CD14-positive monocyte (primary cell): ENCODE measurements around the gene C10orf67. TPM values are rescaled to one million over a fixed set of nuclear protein-coding genes. Genes with fewer than 3 reads are reported as not detected.

ENCODE experiments used
- DNase-seq, 3 donors: peaks; one replicate each; pipeline ENCODE4 v3.0.0-alpha.2; 2011 to 2022
- H2AFZ ChIP-seq: 2 replicates; pipeline ENCODE4 v1.6.0; 2012; ENCODE audit warnings: mild to moderate bottlenecking, low read depth, low read length, inconsistent platforms; ENCODE audit not compliant: insufficient read depth, poor library complexity, severe bottlenecking
- H3K27ac ChIP-seq, 2 donors: 1 replicate in 1 of 2; 2 replicates in 1 of 2; pipeline ENCODE4 v1.5.1; 2012 to 2013; ENCODE audit warnings: low read length in 2 of 2, control low read depth in 1 of 2, inconsistent platforms in 1 of 2, low read depth in 1 of 2, mild to moderate bottlenecking in 1 of 2
- H3K27me3 ChIP-seq, 2 donors: one replicate each; pipeline versions ENCODE4 v1.6.0 to v1.6.1; 2011 to 2013; ENCODE audit warnings: low read length in 2 of 2; ENCODE audit not compliant: control insufficient read depth in 2 of 2, insufficient read depth in 2 of 2
- H3K36me3 ChIP-seq, 2 donors: replicated peaks in 1 of 2; 1 replicate in 1 of 2; 2 replicates in 1 of 2; pipeline versions ENCODE4 v1.5.1 to v1.6.1; 2012 to 2013; ENCODE audit warnings: low read length in 2 of 2, control low read depth in 1 of 2, inconsistent platforms in 1 of 2, mild to moderate bottlenecking in 1 of 2; ENCODE audit not compliant: insufficient read depth in 2 of 2, control insufficient read depth in 1 of 2
- H3K4me1 ChIP-seq, 2 donors: 1 replicate in 1 of 2; 2 replicates in 1 of 2; pipeline versions ENCODE4 v1.5.1 to v1.6.1; 2012 to 2013; ENCODE audit warnings: low read length in 2 of 2, control low read depth in 1 of 2, inconsistent platforms in 1 of 2, mild to moderate bottlenecking in 1 of 2, moderate library complexity in 1 of 2; ENCODE audit not compliant: insufficient read depth in 2 of 2, control insufficient read depth in 1 of 2
- H3K4me2 ChIP-seq: replicated peaks from 2 replicates; pipeline ENCODE3; 2012; ENCODE audit warnings: low read length, moderate library complexity, mild to moderate bottlenecking; ENCODE audit not compliant: poor library complexity, severe bottlenecking; ENCODE audit errors: extremely low read depth
- H3K4me3 ChIP-seq, 3 experiments: fragments of 200-600 bp in 1 of 3; sonication (generic) in 1 of 3; replicated peaks in 1 of 3; 1 replicate in 2 of 3; 2 replicates in 1 of 3; pipeline ENCODE4 v1.5.1; 2011 to 2013; ENCODE audit warnings: low read length in 3 of 3, mild to moderate bottlenecking in 3 of 3, control low read depth in 2 of 3, low read depth in 2 of 3, inconsistent platforms in 1 of 3, moderate library complexity in 1 of 3
- H3K79me2 ChIP-seq: 2 replicates; pipeline ENCODE4 v1.6.0; 2012; ENCODE audit warnings: mild to moderate bottlenecking, control low read depth, inconsistent platforms, low read length, moderate library complexity; ENCODE audit not compliant: insufficient read depth
- H3K9ac ChIP-seq: 2 replicates; pipeline ENCODE4 v1.6.0; 2017; ENCODE audit warnings: low read length, mild to moderate bottlenecking; ENCODE audit not compliant: insufficient read depth, poor library complexity, severe bottlenecking
- H3K9me3 ChIP-seq, 2 donors: replicated peaks in 1 of 2; 1 replicate in 1 of 2; 2 replicates in 1 of 2; pipeline versions ENCODE4 v1.5.1 to v1.6.1; 2012 to 2013; ENCODE audit warnings: low read length in 2 of 2, control low read depth in 1 of 2; ENCODE audit not compliant: control insufficient read depth in 1 of 2, insufficient read depth in 1 of 2
- H4K20me1 ChIP-seq: 2 replicates; pipeline ENCODE4 v1.6.0; 2012; ENCODE audit warnings: mild to moderate bottlenecking, low read length, control low read depth, moderate library complexity; ENCODE audit not compliant: insufficient read depth
- H3K27ac Mint-ChIP-seq, 7 donors: one replicate each; pipeline ENCODE4 v1.8.0; 2020; ENCODE audit warnings: mild to moderate bottlenecking in 7 of 7, mixed read lengths in 7 of 7, moderate library complexity in 6 of 7, inconsistent platforms in 2 of 7
- H3K27me3 Mint-ChIP-seq, 3 donors: one replicate each; pipeline ENCODE4 v1.8.0; 2021 to 2022; ENCODE audit warnings: low read depth in 3 of 3, mild to moderate bottlenecking in 3 of 3, mixed read lengths in 3 of 3, moderate library complexity in 3 of 3, inconsistent platforms in 1 of 3
- H3K36me3 Mint-ChIP-seq, 2 donors: one replicate each; pipeline ENCODE4 v1.8.0; 2020; ENCODE audit warnings: mixed read lengths in 2 of 2, inconsistent platforms in 1 of 2, mild to moderate bottlenecking in 1 of 2
- H3K4me1 Mint-ChIP-seq: one replicate; pipeline ENCODE4 v1.8.0; 2020; ENCODE audit warnings: mild to moderate bottlenecking, mixed read lengths
- H3K4me3 Mint-ChIP-seq, 2 donors: one replicate each; pipeline ENCODE4 v1.8.0; 2020; ENCODE audit warnings: mild to moderate bottlenecking in 2 of 2, mixed read lengths in 2 of 2, moderate library complexity in 1 of 2
- H3K9me3 Mint-ChIP-seq, 7 donors: one replicate each; pipeline ENCODE4 v1.8.0; 2020 to 2022; ENCODE audit warnings: mixed read lengths in 7 of 7, mild to moderate bottlenecking in 6 of 7, moderate library complexity in 6 of 7, inconsistent platforms in 2 of 7
- WGBS: methylation state at CpG from one replicate; pipeline ENCODE4 v1.1.5; 2013; ENCODE audit warnings: missing lambda C conversion rate; ENCODE audit not compliant: insufficient coverage; 5-methylcytosine and 5-hydroxymethylcytosine counted together
- intact Hi-C, 2 donors: fragments of 100-400 bp; cut with micrococcal nuclease; formaldehyde crosslinking; loops; one replicate each; pipeline versions ENCODE4 v1.15.0 to v1.15.1; 2023
- polyA plus RNA-seq, 3 donors: library from polyadenylated mRNA; depleted of rRNA in 1 of 3; unstranded in 2 of 3; stranded (reverse) in 1 of 3; fragments of 300-500 nt in 2 of 3; fragments of >200 nt in 1 of 3; fragmentation: Illumina TruSeq in 2 of 3; gene quantifications; 1 replicate in 2 of 3; 2 replicates in 1 of 3; pipeline ENCODE4 v1.2.3, GENCODE V29; 2012 to 2021
- TF ChIP-seq, protein P1 (sequence below): fragments of 200-600 bp; IDR thresholded peaks from one replicate; pipeline ENCODE4 v1.8.0; 2022; ENCODE audit warnings: antibody characterized with exemption, mild to moderate bottlenecking

C10orf67 gene
- polyA plus RNA-seq, 3 donors: not detected

GRCh38 chr10:23283680-23284079 is 60.9 kb downstream of the C10orf67 start:
- Histone ChIP-seq H3K4me2 (no peak overlapping the region), H3K79me2 (no peaks in the 10 kb centered on the region), H3K36me3 (no peaks in the 10 kb centered on the region), H2AFZ (no peak overlapping the region), H3K27ac (no peak overlapping the region), H3K4me1 (no peaks in the 10 kb centered on the region), H3K4me3 (no peak overlapping the region), H4K20me1 (no peaks in the 10 kb centered on the region), H3K9ac (no peak overlapping the region), H3K9me3 (no peaks in the 10 kb centered on the region), H3K27me3 (no peaks in the 10 kb centered on the region)
- TF ChIP-seq, protein P1, sequence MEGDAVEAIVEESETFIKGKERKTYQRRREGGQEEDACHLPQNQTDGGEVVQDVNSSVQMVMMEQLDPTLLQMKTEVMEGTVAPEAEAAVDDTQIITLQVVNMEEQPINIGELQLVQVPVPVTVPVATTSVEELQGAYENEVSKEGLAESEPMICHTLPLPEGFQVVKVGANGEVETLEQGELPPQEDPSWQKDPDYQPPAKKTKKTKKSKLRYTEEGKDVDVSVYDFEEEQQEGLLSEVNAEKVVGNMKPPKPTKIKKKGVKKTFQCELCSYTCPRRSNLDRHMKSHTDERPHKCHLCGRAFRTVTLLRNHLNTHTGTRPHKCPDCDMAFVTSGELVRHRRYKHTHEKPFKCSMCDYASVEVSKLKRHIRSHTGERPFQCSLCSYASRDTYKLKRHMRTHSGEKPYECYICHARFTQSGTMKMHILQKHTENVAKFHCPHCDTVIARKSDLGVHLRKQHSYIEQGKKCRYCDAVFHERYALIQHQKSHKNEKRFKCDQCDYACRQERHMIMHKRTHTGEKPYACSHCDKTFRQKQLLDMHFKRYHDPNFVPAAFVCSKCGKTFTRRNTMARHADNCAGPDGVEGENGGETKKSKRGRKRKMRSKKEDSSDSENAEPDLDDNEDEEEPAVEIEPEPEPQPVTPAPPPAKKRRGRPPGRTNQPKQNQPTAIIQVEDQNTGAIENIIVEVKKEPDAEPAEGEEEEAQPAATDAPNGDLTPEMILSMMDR: no peak
- 76% methylated on average over 6 of the region's 7 CpGs for WGBS
- DNase-seq: no peak
- H3K4me1 Mint-ChIP-seq: no peaks in the 10 kb centered on the region
- H3K36me3 Mint-ChIP-seq: no peaks in the 10 kb centered on the region
- H3K4me3 Mint-ChIP-seq: no peak overlapping the region
- no peak overlapping the region for H3K27ac Mint-ChIP-seq
- intact Hi-C loops: no loop called here
- peaks cover 0 to 10% (median 1%) of the 10 kb centered on the region in 7 donors for H3K9me3 Mint-ChIP-seq
- H3K27me3 Mint-ChIP-seq: peaks cover 8 to 19% (median 16%) of the 10 kb centered on the region in 3 donors

- H3K27ac Mint-ChIP-seq: no peak overlapping the region
- 80% methylated on average over 3 of the region's 6 CpGs for WGBS
- Histone ChIP-seq H3K27me3 (no peaks in the 10 kb centered on the region), H3K4me1 (no peaks in the 10 kb centered on the region), H3K4me3 (no peak overlapping the region), H3K27ac (no peak overlapping the region), H4K20me1 (no peaks in the 10 kb centered on the region), H3K4me2 (no peak overlapping the region), H3K36me3 (no peaks in the 10 kb centered on the region), H3K9me3 (no peaks in the 10 kb centered on the region), H2AFZ (no peak overlapping the region), H3K9ac (no peak overlapping the region), H3K79me2 (no peaks in the 10 kb centered on the region)
- H3K4me1 Mint-ChIP-seq: no peaks in the 10 kb centered on the region
- TF ChIP-seq, protein P1: no peak
- no peak for DNase-seq
- peaks cover 8 to 18% (median 13%) of the 10 kb centered on the region in 3 donors for H3K27me3 Mint-ChIP-seq
- H3K9me3 Mint-ChIP-seq: peaks cover 0 to 6% (median 2%) of the 10 kb centered on the region in 7 donors
- intact Hi-C loops: no loop called here
- H3K36me3 Mint-ChIP-seq: no peaks in the 10 kb centered on the region
- H3K4me3 Mint-ChIP-seq: no peak overlapping the region
These were observed 63.6 kb downstream of the C10orf67 start for GRCh38 chr10:23281044-23281433.
